Activated CD4-positive, alpha-beta T cell treated with anti-CD3 and anti-CD28 coated beads, Interleukin-10, Interleukin-2, amounts not matched to agents 100 ng/mL and 50 ng/mL, durations not matched to agents 16 hours and 8 hours (primary cell): Measurements from ENCODE around the gene PNPLA8.
"Not testable (repeated sequence)": the region's sequence is repeated elsewhere in the genome, so short reads cannot be mapped to it uniquely, and the experiment has no call there.

ENCODE experiments used
- DNase-seq: peaks from one replicate; pipeline ENCODE4 v3.0.0-alpha.2; 2020

PNPLA8 gene

DNA sequence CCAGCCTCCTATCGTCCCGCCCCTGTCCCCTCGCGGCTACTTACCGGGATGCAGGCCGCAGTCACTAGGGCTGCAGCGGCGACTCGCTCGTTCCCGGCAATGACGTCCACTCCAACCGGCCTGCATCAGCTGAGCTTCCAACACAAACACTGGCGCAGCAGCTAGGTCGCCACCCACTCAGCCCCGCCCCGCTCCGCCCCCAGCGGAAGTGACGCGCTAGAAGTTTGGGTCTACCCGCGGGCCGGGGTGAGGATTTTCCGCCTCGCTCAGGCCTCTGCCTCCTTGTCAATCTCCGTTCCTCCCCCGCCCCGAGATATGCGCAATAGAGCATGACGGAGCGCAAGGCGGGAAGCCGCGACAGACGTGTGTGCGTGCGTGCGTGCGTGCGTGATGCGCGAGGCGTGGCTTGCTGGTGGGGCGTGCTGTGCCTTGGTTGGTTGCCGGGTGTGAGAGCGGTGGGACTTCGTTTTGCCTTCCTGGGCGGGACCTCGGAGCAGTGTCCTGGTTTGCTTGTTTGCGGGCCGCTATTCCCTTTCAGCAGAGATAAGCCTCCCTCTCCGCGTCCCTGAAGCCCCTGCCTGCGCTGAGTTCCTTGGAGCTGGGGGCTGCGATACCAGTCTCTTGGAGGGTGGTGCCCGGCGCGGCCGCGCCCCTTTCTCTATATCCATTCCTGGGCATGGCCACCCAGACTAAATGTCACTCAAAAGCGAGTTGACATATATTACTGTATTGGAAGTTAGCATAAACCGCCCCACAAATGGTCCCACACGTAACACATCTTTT is at the start of gene PNPLA8:
Gene PNPLA8, minus strand, starts transcription at position 151 of the 783 bp plus-strand sequence. CDS start 10,644 bp downstream, outside the sequence.
- DNase-seq, result peak; percentile 99

GRCh38 chr7:108575156-108575555 is 49.2 kb upstream of the PNPLA8 start:
- DNase-seq, result no peak

GRCh38 chr7:108572480-108572879 is 46.5 kb upstream of the PNPLA8 start:
- DNase-seq, result no peak

GRCh38 chr7:108570146-108570755 is 44.3 kb upstream of the PNPLA8 start:
- peak; percentile 62 for DNase-seq

DNA sequence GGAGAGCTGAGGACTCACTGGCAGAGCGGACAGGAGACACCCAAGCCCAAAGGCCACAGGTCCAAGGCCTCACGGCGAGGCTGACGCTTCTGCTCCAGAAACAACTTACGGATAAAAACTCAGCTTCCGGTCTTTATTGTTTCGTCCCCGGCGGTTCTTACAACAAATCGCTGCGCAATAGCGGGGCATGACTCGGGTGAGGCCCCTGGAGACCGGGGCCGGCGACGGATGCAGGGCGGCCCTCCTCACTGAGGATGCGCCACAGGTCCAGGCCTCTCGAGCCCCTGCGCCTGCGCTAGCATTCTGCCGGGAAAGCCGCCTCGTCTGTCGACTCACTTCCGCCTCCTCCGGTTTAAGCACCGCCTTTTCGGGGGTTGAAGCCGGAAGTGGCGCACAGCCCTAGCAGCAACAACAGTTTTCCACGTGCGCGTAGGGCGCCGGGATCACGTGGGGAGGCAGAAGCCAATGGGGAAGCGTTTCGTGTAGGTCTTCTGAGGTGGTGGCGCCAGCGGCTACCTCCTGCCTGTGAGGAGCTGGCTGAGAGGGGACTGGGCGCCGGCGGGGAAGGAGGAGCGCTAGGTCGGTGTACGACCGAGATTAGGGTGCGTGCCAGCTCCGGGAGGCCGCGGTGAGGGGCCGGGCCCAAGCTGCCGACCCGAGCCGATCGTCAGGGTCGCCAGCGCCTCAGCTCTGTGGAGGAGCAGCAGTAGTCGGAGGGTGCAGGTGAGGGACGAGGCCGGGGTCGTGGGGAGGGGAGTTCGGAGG is 43.6 kb upstream of the PNPLA8 start, which contains the start of the genes DNAJB9 and THAP5:
Gene DNAJB9, plus strand, starts transcription at position 494 of the 765 bp plus-strand sequence. CDS start 1,853 bp downstream, outside the sequence.
Gene THAP5, minus strand, starts transcription at position 326 of the 765 bp plus-strand sequence. Its CDS starts 137 bp downstream, at position 189.
- DNase-seq, result peak; percentile 100

- no peak for DNase-seq
Measured at GRCh38 chr7:108568801-108569380, 43.0 kb upstream of the PNPLA8 start.

DNA sequence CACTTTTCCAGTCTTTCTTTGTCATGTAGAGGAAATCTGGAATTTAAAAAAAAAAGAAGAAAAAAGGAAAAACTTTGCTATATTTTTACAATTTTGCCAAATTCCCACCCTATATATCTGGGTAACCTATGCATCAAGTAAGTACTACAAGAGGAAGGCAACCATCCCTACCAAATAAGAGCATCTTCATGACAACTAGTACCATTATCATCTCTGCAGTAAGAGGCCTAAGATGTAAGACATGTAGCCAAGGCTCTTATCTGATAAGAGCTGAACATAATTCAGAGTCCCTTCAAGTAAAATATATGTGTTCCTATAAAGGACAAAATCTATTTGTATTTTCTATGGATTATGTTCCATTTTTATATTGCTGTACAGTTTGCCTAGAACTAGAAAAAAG is 40.1 kb upstream of the PNPLA8 start:
- no peak for DNase-seq

- DNase-seq, result no peak
Measured at GRCh38 chr7:108561047-108561619, 35.2 kb upstream of the PNPLA8 start.

DNA sequence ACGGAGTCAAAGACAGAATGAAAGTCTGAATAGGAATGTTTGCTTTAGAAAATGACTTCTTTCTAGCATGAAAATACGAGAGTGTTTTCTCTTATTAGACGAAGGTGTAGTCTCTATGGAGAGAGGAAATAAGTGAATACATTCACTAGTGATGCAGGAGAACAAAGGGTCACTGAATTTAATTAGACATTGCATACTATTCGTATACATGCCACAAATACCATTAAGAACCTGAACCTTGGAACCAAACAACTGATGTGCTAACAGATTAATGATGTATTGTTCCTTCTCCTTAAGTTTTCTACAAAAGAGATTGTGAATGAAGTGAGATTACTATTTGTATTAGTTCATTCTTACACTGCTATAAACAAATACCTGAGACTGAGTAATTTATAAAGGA is 33.3 kb upstream of the PNPLA8 start:
- DNase-seq, result no peak

DNA sequence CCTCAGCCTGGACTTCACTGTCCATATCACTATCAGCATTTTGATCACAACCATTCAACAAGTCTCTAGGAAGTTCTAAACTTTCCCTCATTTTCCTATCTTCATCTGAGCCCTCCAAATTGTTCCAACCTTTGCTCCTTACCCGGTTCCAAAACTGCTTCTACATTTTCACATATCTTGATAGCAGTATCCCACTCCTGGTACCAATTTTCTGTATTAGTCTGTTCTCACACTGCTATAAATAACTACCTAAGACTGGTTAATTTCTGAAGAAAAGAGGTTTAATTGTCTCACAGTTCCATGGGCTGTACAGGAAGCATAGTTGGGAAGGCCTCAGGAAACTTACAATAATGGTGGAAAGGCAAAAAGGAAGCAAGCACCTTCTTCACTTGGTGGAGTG is 31.7 kb upstream of the PNPLA8 start:
- DNase-seq, result no peak

DNA sequence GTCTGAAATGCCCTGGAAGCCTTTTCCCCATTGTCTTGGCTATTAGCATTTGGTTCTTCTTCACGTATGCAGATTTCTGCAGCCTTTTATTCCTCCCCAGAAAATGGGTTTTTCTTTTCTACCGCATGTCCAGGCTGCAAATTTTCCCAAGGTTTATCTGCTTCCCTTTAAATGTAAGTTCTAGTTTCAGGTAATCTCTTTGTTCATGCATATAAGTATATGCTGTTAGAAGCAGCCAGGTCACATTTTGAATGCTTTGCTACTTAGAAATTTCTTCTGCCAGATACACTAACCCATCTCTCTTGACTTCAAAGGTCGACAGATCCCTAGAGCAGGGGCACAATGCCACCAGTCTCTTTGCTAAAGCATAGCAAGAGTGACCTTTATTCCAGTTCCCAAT is 31.3 kb upstream of the PNPLA8 start:
- DNase-seq, result no peak

DNA sequence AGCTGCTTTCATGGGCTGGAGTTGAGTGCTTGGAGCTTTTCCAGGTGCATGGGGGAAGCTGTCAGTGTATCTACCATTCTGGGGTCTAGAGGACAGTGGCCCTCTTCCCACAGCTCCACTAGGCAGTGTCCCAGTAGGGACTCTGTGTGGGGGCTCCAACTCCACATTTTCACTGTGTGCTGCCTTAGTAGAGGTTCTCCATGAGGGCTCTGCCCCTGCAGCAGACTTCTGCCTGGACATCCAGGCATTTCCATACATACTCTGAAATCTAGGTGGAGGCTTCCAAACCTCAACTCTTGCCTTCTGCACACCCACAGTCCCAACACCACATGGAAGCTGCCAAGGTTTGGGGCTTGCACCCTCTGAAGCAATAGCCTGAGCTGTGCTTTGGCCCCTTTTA is 30.7 kb upstream of the PNPLA8 start:
- DNase-seq, result not testable (repeated sequence)

GRCh38 chr7:108548141-108548896 is 22.4 kb upstream of the PNPLA8 start:
- not testable (repeated sequence) for DNase-seq

DNA sequence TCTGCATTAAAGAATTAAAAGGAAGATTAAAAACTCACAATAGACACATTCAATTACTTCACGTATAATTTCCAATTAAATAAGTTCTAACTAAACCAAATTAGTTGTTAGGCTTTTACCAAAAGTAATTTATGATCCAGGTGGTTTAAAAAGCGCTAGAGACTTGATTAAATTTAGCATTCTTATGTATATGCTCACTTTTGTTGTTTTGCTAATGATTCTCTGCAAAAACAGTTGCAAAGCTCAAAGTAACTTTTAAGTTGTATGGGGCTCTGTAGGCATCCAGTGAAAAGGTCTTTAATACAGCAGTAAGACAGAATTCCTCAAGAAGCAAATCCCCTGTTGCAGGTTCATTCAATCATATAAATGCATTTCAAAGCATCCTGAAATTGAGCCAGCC is 15.5 kb upstream of the PNPLA8 start:
- DNase-seq, result no peak

DNA sequence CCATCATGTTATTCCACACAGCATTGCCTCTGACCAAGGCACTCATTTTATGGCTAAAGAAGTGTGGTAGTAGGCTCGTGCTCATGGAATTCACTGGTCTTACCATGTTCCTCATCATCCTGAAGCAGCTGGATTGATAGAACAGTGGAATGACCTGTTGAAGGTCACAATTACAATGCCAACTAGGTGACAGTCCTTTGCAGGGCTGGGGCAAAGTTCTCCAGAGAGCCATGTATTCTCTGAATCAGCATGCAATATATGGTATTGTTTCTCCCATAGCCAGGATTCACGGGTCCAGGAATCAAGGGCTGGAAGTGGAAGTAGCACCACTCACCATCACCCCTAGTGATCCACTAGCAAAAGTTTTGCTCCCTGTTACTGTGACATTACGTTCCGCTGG is 12.8 kb upstream of the PNPLA8 start:
- not testable (repeated sequence) for DNase-seq

GRCh38 chr7:108538236-108538635 is 12.3 kb upstream of the PNPLA8 start:
- DNase-seq, result not testable (repeated sequence)

GRCh38 chr7:108537229-108537628 is 11.3 kb upstream of the PNPLA8 start:
- no peak for DNase-seq

- DNase-seq, result no peak
Measured at GRCh38 chr7:108535744-108536143, 9.8 kb upstream of the PNPLA8 start.

DNA sequence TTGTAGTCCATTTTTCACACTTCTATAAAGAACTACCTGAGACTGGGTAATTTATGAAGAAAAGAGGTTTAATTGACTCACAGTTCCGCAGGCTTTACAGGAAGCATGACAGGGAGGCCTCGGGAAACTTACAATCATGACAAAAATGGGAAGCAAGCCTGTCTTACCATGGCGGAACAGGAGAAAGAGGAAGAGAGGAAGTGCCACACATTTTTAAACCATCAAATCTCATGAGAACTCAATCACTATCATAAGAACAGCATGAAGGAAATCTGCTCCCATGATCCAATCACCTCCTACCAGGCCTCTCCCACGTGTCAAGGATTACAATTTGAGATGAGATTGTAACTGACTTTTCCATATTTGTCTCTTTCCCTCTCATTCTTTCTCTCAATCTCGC is 9.3 kb upstream of the PNPLA8 start:
- DNase-seq, result no peak

DNA sequence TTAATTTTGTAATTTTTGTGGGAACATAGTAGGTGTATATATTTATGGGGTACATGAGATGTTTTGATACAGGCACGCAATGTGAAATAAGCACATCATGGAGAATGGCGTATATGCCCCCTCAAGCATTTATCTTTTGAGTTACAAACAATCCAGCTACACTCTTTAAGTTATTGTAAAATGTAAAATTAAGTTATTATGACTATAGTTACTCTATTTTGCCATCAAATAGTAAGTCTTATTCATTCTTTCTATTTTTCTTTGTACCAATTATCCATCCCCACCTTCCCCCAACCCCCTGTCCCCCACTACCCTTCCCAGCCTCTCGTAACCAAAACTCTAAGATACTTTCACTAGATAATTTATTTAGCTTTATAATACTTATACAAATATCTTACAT is 7.8 kb upstream of the PNPLA8 start:
- DNase-seq, result no peak

GRCh38 chr7:108529341-108529740 is 3.4 kb upstream of the PNPLA8 start:
- DNase-seq, result no peak

GRCh38 chr7:108528183-108528712 is 2.3 kb upstream of the PNPLA8 start:
- DNase-seq, result no peak
